Measurements from ENCODE around the gene FANCB. TPM values are rescaled to one million over a fixed set of nuclear protein-coding genes. Genes with fewer than 3 reads are reported as not detected.

The FANCB gene
- total and polyA plus RNA-seq, 2 of the 13 experiments (the other 11 are each of a cell fraction or from before 2014, with no cell fraction given) = 1.0 to 5.8 TPM

GRCh38 chrX:14825851-14826250, 47.0 kb downstream of the FANCB start:
- Histone ChIP-seq H3K4me3 (replicated peaks in 1 of 3; ENCODE audit: insufficient read depth in 1 of 3, low read depth in 2 of 3, low read length in 3 of 3) (no peak overlapping the region), H3K4me2 (ENCODE audit: low read depth, low read length) (no peak overlapping the region), H3K27ac (ENCODE audit: extremely low read length, insufficient read depth, low read length) (no peak overlapping the region), H3K4me1 (ENCODE audit: insufficient read depth, low read length) (no peaks in the 10 kb centered on the region), H3K27me3 (ENCODE audit: control insufficient read depth in 1 of 2, insufficient read depth in 2 of 2, low read length in 2 of 2) (no peaks in the 10 kb centered on the region), H3K9me3 (ENCODE audit: low read length) (no peaks in the 10 kb centered on the region), H4K20me1 (ENCODE audit: insufficient read depth, low read length) (no peaks in the 10 kb centered on the region), H3K36me3 (replicated peaks in 1 of 2; ENCODE audit: control insufficient read depth in 1 of 2, insufficient read depth in 2 of 2, low read length in 2 of 2) (no peaks in the 10 kb centered on the region), H3K79me2 (ENCODE audit: insufficient read depth, low read length) (no peaks in the 10 kb centered on the region), H2AFZ (ENCODE audit: low read length) (no peak overlapping the region), H3K9ac (ENCODE audit: insufficient read depth, low read depth, low read length) (no peak overlapping the region)
- intact Hi-C loops (cut with micrococcal nuclease; ENCODE audit: unreplicated experiment) (no loop called here), in situ Hi-C loops (cut with HindIII; ENCODE audit: extremely low pct_ligation_motif_present, low pct_unique_long_range_greater_than_20kb) (no loop called here)
- no peak for TF ChIP-seq ZBTB42 (CRISPR knock-in tag; IDR thresholded peaks at IDR 0.05)
- no peak for TF ChIP-seq IKZF5 (CRISPR knock-in tag; IDR thresholded peaks at IDR 0.05)
- TF ChIP-seq ARHGAP35 (CRISPR knock-in tag; IDR thresholded peaks at IDR 0.05; ENCODE audit: borderline replicate concordance) = no peak
- FAIRE-seq (no peak), DNase-seq (ENCODE audit: low spot score) (no peak), ATAC-seq (no peak)
- BruUV-seq (replicated peaks) = no TSS peak
- ChIA-PET CTCF (ENCODE audit: low intra/inter-chr PET ratio, low total read pairs) (no interaction called here), POLR2A (no interaction called here)

- Histone ChIP-seq H3K79me2 (ENCODE audit: insufficient read depth, low read length) (no peaks in the 10 kb centered on the region), H4K20me1 (ENCODE audit: insufficient read depth, low read length) (no peaks in the 10 kb centered on the region), H2AFZ (ENCODE audit: low read length) (no peak overlapping the region), H3K9me3 (ENCODE audit: low read length) (no peaks in the 10 kb centered on the region), H3K27ac (ENCODE audit: extremely low read length, insufficient read depth, low read length) (no peak overlapping the region), H3K27me3 (ENCODE audit: control insufficient read depth in 1 of 2, insufficient read depth in 2 of 2, low read length in 2 of 2) (no peaks in the 10 kb centered on the region), H3K9ac (ENCODE audit: insufficient read depth, low read depth, low read length) (no peak overlapping the region), H3K4me3 (replicated peaks in 1 of 3; ENCODE audit: insufficient read depth in 1 of 3, low read depth in 2 of 3, low read length in 3 of 3) (no peak overlapping the region), H3K4me2 (ENCODE audit: low read depth, low read length) (no peak overlapping the region), H3K36me3 (replicated peaks in 1 of 2; ENCODE audit: control insufficient read depth in 1 of 2, insufficient read depth in 2 of 2, low read length in 2 of 2) (no peaks in the 10 kb centered on the region), H3K4me1 (ENCODE audit: insufficient read depth, low read length) (no peaks in the 10 kb centered on the region)
- FAIRE-seq = no peak
- WGBS (ENCODE audit: low lambda C conversion rate) = 45% methylated on average over 3 of the region's 3 CpGs
- in situ Hi-C loops (cut with HindIII; ENCODE audit: extremely low pct_ligation_motif_present, low pct_unique_long_range_greater_than_20kb) = no loop called here
- ChIA-PET CTCF (ENCODE audit: low intra/inter-chr PET ratio, low total read pairs) (no interaction called here), POLR2A (no interaction called here)
- BruUV-seq (replicated peaks) = no TSS peak
- intact Hi-C loops (cut with micrococcal nuclease; ENCODE audit: unreplicated experiment) = no loop called here
- no peak for ATAC-seq
- DNase-seq (ENCODE audit: low spot score) = no peak
- no peak for TF ChIP-seq ZNF558 (CRISPR knock-in tag; IDR thresholded peaks at IDR 0.05; ENCODE audit: borderline replicate concordance)
- TF ChIP-seq NFE2L1 (CRISPR knock-in tag; IDR thresholded peaks at IDR 0.05; ENCODE audit: borderline replicate concordance) = no peak
- no peak for TF ChIP-seq PHF21A (CRISPR knock-in tag; IDR thresholded peaks at IDR 0.05)
- TF ChIP-seq GMEB1 (CRISPR knock-in tag; IDR thresholded peaks at IDR 0.05; ENCODE audit: borderline replicate concordance) = no peak
- TF ChIP-seq BRD4 (CRISPR knock-in tag; IDR thresholded peaks at IDR 0.05) = no peak
- TF ChIP-seq JARID2 (CRISPR knock-in tag; IDR thresholded peaks at IDR 0.05; ENCODE audit: insufficient replicate concordance) = no peak
- no peak for TF ChIP-seq PRDM10 (CRISPR knock-in tag; IDR thresholded peaks at IDR 0.05; ENCODE audit: low read depth)
- no peak for TF ChIP-seq ZFP90 (CRISPR knock-in tag; IDR thresholded peaks at IDR 0.05; ENCODE audit: borderline replicate concordance)
- no peak for TF ChIP-seq ZBTB8A (CRISPR knock-in tag; IDR thresholded peaks at IDR 0.05; ENCODE audit: borderline replicate concordance, low read depth)
- TF ChIP-seq TBL1XR1 (IDR thresholded peaks at IDR 0.05; ENCODE audit: borderline replicate concordance, low read length, partially characterized antibody) = no peak
Observed at GRCh38 chrX:14819769-14820168, 53.1 kb downstream of the FANCB start.
